Mesangial cell (primary cell): Measurements from ENCODE around the gene DRG2. TPM values are rescaled to one million over a fixed set of nuclear protein-coding genes. Genes with fewer than 3 reads are reported as not detected.

ENCODE experiments used
- total RNA-seq: library from RNA; depleted of rRNA; stranded (reverse); fragments of >200 nt; gene quantifications from 2 replicates; pipeline ENCODE4 v1.2.3, GENCODE V29; 2015

DRG2 gene, protein sequence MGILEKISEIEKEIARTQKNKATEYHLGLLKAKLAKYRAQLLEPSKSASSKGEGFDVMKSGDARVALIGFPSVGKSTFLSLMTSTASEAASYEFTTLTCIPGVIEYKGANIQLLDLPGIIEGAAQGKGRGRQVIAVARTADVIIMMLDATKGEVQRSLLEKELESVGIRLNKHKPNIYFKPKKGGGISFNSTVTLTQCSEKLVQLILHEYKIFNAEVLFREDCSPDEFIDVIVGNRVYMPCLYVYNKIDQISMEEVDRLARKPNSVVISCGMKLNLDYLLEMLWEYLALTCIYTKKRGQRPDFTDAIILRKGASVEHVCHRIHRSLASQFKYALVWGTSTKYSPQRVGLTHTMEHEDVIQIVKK
- 40.4 and 46.4 TPM in 2 replicates for total RNA-seq

GRCh38 chr17:18087610-18088491, at the start of gene DRG2:
Gene DRG2, plus strand, starts transcription at chr17:18087948. Its CDS starts 76 bp downstream, at chr17:18088024.

DNA sequence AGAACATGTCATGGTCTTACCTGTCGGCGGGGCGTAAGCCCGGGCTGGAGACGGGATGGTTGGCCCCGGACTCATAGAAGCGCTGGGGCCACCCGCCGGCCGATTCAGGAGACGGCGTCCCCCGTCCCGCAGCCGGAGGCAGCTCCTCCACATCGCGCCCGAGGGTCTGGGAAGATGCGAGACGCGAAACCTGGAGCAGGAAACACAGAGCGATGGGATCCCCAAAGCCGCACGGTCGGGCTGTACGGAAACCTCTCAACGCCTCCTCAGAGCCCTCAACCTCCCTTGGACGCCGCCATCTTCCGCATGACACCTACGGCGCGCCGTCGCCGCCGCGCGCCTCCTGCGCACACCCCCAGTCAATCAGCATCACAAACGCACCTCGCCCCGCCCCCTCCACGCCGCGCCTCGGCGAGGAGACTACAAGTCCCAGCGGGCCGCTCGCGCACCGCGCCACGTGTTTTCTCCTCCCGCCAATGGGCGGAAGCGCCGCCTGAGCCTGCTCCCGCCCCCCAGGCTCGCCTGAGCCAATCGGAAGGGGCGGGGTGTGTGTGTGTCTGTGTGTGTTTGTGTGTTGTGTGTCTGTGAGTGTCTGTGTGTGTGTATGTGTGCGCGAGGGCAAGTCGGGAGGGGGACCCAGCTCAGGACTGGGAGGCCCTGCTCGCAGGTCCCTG, 48.8 kb upstream of the DRG2 start, which contains the start of the genes ATPAF2 and GID4:
Gene ATPAF2, minus strand, starts transcription at position 308 of the 674 bp plus-strand sequence. Its CDS starts 155 bp downstream, at position 153.
Gene GID4, plus strand, starts transcription at position 548 of the 674 bp plus-strand sequence. Its CDS starts 57 bp downstream, at position 605.

DNA sequence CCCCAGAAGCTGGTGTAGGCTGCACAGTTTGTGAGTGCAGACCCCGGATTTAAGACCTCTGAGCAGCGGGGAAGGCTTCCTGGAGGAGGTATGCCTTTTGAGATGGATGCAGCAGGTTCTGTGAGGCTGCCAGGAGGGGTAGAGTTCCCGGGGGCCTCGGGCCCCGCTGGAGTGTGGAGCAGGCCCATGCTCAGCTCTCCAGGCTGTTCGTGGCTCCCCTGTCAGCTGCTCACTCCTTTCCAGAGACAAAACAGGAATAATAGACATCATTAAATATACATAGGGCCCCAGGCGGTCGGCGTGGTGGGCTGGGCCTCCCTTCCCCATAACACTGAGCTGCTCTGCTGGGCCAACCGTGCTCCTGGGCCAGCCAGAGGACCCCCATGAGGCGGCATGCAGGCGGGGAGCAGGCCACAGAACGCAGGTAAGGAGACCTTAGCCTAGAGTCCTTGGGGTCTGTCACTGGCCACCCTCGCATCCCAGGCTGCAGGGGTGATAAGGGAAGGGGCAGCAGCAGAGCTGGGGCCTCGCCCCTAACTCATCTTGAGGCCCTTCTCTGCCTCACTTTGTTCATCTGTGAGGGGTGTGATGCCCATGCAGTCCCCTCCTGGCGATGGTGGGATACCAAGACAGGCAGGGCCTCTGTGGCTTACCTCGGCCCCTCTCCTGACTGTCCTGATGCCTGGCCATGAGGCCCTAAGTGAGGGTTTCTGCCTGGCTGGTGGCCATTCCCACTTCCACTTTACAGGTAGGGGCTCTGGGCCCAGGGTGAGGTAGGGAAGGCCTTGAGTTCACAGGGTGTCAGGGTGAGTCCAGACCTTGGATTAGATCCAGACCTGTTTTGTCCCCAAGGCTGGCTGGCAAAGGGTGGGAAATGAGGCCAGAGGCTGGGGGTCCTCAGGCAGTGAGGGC, 20.9 kb downstream of the DRG2 start, which contains the start of gene MYO15A:
Gene MYO15A, plus strand, starts transcription at position 356 of the 912 bp plus-strand sequence. CDS start 10,045 bp downstream, outside the sequence.

Other genes starting within 250 kb of the DRG2 start
- 23.8 and 41.8 TPM in 2 replicates for gene TOM1L2, start 115.5 kb upstream of the DRG2 start, total RNA-seq
- gene DRC3, start 115.1 kb upstream of the DRG2 start, total RNA-seq: 0.33 and 1.9 TPM in 2 replicates
- 12.5 and 22.3 TPM in 2 replicates for gene ATPAF2, start 48.8 kb upstream of the DRG2 start, total RNA-seq
- 4.6 and 6.6 TPM in 2 replicates for gene GID4, start 48.5 kb upstream of the DRG2 start, total RNA-seq
- 0.16 and 0.63 TPM in 2 replicates for gene MYO15A, start 20.8 kb downstream of the DRG2 start, total RNA-seq
- gene ALKBH5, start 95.9 kb downstream of the DRG2 start, total RNA-seq: 68.2 and 79.8 TPM in 2 replicates
- 61.1 and 64.2 TPM in 2 replicates for gene LLGL1, start 137.7 kb downstream of the DRG2 start, total RNA-seq
- gene FLII, start 170.8 kb downstream of the DRG2 start, total RNA-seq: 354 and 419 TPM in 2 replicates
- 42.7 and 46.4 TPM in 2 replicates for gene MIEF2, start 172.7 kb downstream of the DRG2 start, total RNA-seq
- gene TOP3A, start 227.0 kb downstream of the DRG2 start, total RNA-seq: 21.4 and 26.6 TPM in 2 replicates
- 9.9 and 15.8 TPM in 2 replicates for gene SMCR8, start 227.3 kb downstream of the DRG2 start, total RNA-seq